K562 (cell line): ENCODE results near the gene DCPS. TPM values are rescaled to one million over a fixed set of nuclear protein-coding genes. Genes with fewer than 3 reads are reported as not detected.

ENCODE experiments used
- CCNT2 ChIP-seq: IDR thresholded peaks from 2 replicates; pipeline ENCODE4 v1.6.1; 2011; ENCODE audit warnings: borderline replicate concordance, low read depth, mild to moderate bottlenecking, moderate library complexity, mixed read lengths, low read length; ENCODE audit not compliant: insufficient read length; ENCODE audit errors: extremely low read depth
- CEBPB ChIP-seq: fragments of 450-650 bp; IDR thresholded peaks from 2 replicates; pipeline ENCODE4 v1.6.1; 2016; ENCODE audit warnings: missing genetic modification characterization, missing compliant biosample characterization
- COPS2 ChIP-seq: fragments of 450-650 bp; conservative IDR thresholded peaks from 2 replicates; pipeline ENCODE4 v1.6.1; 2016; ENCODE audit warnings: mild to moderate bottlenecking, moderate library complexity
- DPF2 ChIP-seq: fragments of 450-650 bp; IDR thresholded peaks from 2 replicates; pipeline ENCODE4 v1.6.1; 2016
- ELF2 ChIP-seq: fragments of 250-450 bp; sonication (Bioruptor Pico); IDR thresholded peaks from 2 replicates; pipeline ENCODE4 v1.5.0; 2021; ENCODE audit warnings: mild to moderate bottlenecking
- HNRNPL ChIP-seq: fragments of 200-400 bp; formaldehyde crosslinking; IDR thresholded peaks from 2 replicates; pipeline ENCODE4 v1.6.1; 2017; ENCODE audit warnings: low read depth, mild to moderate bottlenecking, low read length
- LCOR ChIP-seq: sonication (generic); formaldehyde crosslinking; IDR thresholded peaks from 2 replicates; pipeline ENCODE4 v1.8.0; 2022; ENCODE audit warnings: mild to moderate bottlenecking, missing genetic modification reagents
- MCM3 ChIP-seq: fragments of 450-650 bp; IDR thresholded peaks from 2 replicates; pipeline ENCODE4 v1.6.1; 2016
- MCM7 ChIP-seq, 2 experiments: fragments of 450-650 bp; IDR thresholded peaks; 2 replicates each; pipeline ENCODE4 v1.6.1; 2016 to 2018
- MEIS2 ChIP-seq: fragments of 450-650 bp; IDR thresholded peaks from 2 replicates; pipeline ENCODE4 v1.6.1; 2014; ENCODE audit warnings: mild to moderate bottlenecking; ENCODE audit not compliant: partially characterized antibody
- MNT ChIP-seq, 2 experiments: fragments of 450-650 bp; conservative IDR thresholded peaks; 2 replicates each; pipeline ENCODE4 v1.6.1; 2017; ENCODE audit warnings: mild to moderate bottlenecking in 2 of 2, moderate library complexity in 2 of 2
- NCOA1 ChIP-seq: fragments of 450-650 bp; IDR thresholded peaks from 2 replicates; pipeline ENCODE4 v1.6.1; 2016; ENCODE audit warnings: low read depth
- NEUROD1 ChIP-seq: fragments of 150-350 bp; IDR thresholded peaks from 2 replicates; pipeline ENCODE4 v1.6.1; 2014; ENCODE audit warnings: borderline replicate concordance, low read length, low read depth; ENCODE audit not compliant: partially characterized antibody
- PML ChIP-seq: IDR thresholded peaks from 2 replicates; pipeline ENCODE4 v1.6.1; 2012; ENCODE audit warnings: low read length, inconsistent platforms
- SLC30A9 ChIP-seq: fragments of 250-450 bp; sonication (Bioruptor Pico); IDR thresholded peaks from 2 replicates; pipeline ENCODE4 v1.8.0; 2022; ENCODE audit warnings: mild to moderate bottlenecking, moderate library complexity
- SMARCA4 ChIP-seq: fragments of 450-650 bp; IDR thresholded peaks from 2 replicates; pipeline ENCODE4 v1.6.1; 2016
- SNRNP70 ChIP-seq: fragments of 200-400 bp; formaldehyde crosslinking; optimal IDR thresholded peaks from 2 replicates; pipeline ENCODE3; 2017; ENCODE audit warnings: low read depth, low read length
- THRAP3 ChIP-seq: fragments of 450-650 bp; IDR thresholded peaks from 2 replicates; pipeline ENCODE4 v1.6.1; 2016; ENCODE audit warnings: mild to moderate bottlenecking, inconsistent platforms, borderline replicate concordance
- U2AF1 ChIP-seq: fragments of 200-400 bp; formaldehyde crosslinking; optimal IDR thresholded peaks from 2 replicates; pipeline ENCODE3; 2017; ENCODE audit warnings: mild to moderate bottlenecking, low read depth, low read length, moderate library complexity
- ZNF232 ChIP-seq: sonication (generic); formaldehyde crosslinking; IDR thresholded peaks from 2 replicates; pipeline ENCODE4 v1.8.0; 2022; ENCODE audit warnings: mild to moderate bottlenecking, missing genetic modification reagents
- ZNF316 ChIP-seq: fragments of 450-650 bp; IDR thresholded peaks from 2 replicates; pipeline ENCODE4 v1.6.1; 2016
- ZNF354B ChIP-seq: fragments of 250-450 bp; sonication (Bioruptor Pico); IDR thresholded peaks from 2 replicates; pipeline ENCODE4 v1.4.0; 2020
- ZNF695 ChIP-seq: fragments of 450-650 bp; formaldehyde crosslinking; IDR thresholded peaks from 2 replicates; pipeline ENCODE4 v1.4.0; 2020; ENCODE audit warnings: mild to moderate bottlenecking, moderate library complexity
- ZNF778 ChIP-seq: fragments of 450-650 bp; formaldehyde crosslinking; IDR thresholded peaks from 2 replicates; pipeline ENCODE4 v1.4.0; 2020; ENCODE audit warnings: mild to moderate bottlenecking, moderate library complexity
- polyA plus RNA-seq, 8 experiments: library from polyadenylated mRNA; depleted of rRNA in 4 of 8; stranded (reverse) in 5 of 8; unstranded in 3 of 8; fragments of >200 nt; fragmentation: Nextera tagmentation in 2 of 8; fragmentation: Illumina TruSeq in 1 of 8; extraction: Ambion mirVana in 2 of 8; extraction: Trizol in 1 of 8; gene quantifications; 2 replicates each; pipeline versions ENCODE4 v1.2.1 to v1.2.3, GENCODE V29; 2011 to 2014; ENCODE audit warnings: inconsistent platforms in 1 of 8, missing spikeins in 1 of 8
- total RNA-seq, 7 experiments: library from RNA; depleted of rRNA in 6 of 7; stranded (reverse); fragments of >200 nt in 6 of 7; fragmentation: Illumina TruSeq in 2 of 7; extraction: Trizol in 2 of 7; gene quantifications; 2 replicates each; pipeline versions ENCODE4 v1.2.1 to v1.2.3, GENCODE V29; 2011 to 2021; ENCODE audit warnings: low replicate concordance in 1 of 7
- TF ChIP-seq, protein P1 (sequence below): sonication (generic); formaldehyde crosslinking; IDR thresholded peaks from 2 replicates; pipeline ENCODE4 v1.8.1; 2022; ENCODE audit warnings: missing genetic modification reagents
- TF ChIP-seq, protein P2 (sequence below): sonication (generic); formaldehyde crosslinking; IDR thresholded peaks from 2 replicates; pipeline ENCODE4 v1.9.0; 2022; ENCODE audit warnings: mild to moderate bottlenecking, missing genetic modification reagents
- TF ChIP-seq, protein P3 (sequence below): fragments of 200-800 bp; sonication (Bioruptor generic); IDR thresholded peaks from 2 replicates; pipeline ENCODE4 v1.6.1; 2017; ENCODE audit warnings: missing genetic modification characterization, missing compliant biosample characterization

DCPS gene
- total and polyA plus RNA-seq, 9 of the 15 experiments (the other 6 are each of a cell fraction or from before 2014, with no cell fraction given): 8.7 to 38.1 (median 17.9) TPM

- TF ChIP-seq DPF2 (peak; percentile 69), THRAP3 (no peak), ELF2 (CRISPR knock-in tag) (no peak), NCOA1 (no peak), ZNF778 (CRISPR knock-in tag) (no peak), MNT (conservative IDR thresholded peaks at IDR 0.05) (0 out of 4 replicates have a peak, but pooled peaks of 1 of the 2 experiments have one; percentile 22), COPS2 (no peak), PML (0 out of 2 replicates have a peak, but pooled peaks have one; percentile 10), HNRNPL (no peak), CCNT2 (peak; percentile 24), ZNF232 (CRISPR knock-in tag) (no peak), MCM3 (no peak), SNRNP70 (no peak), SLC30A9 (no peak), CEBPB (no peak), NEUROD1 (no peak), LCOR (CRISPR knock-in tag) (0 out of 2 replicates have a peak, but pooled peaks have one; percentile 35), MEIS2 (no peak), ZNF316 (no peak), U2AF1 (no peak), SMARCA4 (peak; percentile 78), ZNF354B (CRISPR knock-in tag) (no peak), MCM7 (IDR thresholded peaks at IDR 0.05) (no peak), ZNF695 (no peak)
- TF ChIP-seq, protein P1, sequence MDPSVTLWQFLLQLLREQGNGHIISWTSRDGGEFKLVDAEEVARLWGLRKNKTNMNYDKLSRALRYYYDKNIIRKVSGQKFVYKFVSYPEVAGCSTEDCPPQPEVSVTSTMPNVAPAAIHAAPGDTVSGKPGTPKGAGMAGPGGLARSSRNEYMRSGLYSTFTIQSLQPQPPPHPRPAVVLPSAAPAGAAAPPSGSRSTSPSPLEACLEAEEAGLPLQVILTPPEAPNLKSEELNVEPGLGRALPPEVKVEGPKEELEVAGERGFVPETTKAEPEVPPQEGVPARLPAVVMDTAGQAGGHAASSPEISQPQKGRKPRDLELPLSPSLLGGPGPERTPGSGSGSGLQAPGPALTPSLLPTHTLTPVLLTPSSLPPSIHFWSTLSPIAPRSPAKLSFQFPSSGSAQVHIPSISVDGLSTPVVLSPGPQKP (CRISPR knock-in tag): no peak
- TF ChIP-seq, protein P2, sequence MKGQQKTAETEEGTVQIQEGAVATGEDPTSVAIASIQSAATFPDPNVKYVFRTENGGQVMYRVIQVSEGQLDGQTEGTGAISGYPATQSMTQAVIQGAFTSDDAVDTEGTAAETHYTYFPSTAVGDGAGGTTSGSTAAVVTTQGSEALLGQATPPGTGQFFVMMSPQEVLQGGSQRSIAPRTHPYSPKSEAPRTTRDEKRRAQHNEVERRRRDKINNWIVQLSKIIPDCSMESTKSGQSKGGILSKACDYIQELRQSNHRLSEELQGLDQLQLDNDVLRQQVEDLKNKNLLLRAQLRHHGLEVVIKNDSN (CRISPR knock-in tag): no peak
- TF ChIP-seq, protein P3, sequence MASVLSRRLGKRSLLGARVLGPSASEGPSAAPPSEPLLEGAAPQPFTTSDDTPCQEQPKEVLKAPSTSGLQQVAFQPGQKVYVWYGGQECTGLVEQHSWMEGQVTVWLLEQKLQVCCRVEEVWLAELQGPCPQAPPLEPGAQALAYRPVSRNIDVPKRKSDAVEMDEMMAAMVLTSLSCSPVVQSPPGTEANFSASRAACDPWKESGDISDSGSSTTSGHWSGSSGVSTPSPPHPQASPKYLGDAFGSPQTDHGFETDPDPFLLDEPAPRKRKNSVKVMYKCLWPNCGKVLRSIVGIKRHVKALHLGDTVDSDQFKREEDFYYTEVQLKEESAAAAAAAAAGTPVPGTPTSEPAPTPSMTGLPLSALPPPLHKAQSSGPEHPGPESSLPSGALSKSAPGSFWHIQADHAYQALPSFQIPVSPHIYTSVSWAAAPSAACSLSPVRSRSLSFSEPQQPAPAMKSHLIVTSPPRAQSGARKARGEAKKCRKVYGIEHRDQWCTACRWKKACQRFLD (CRISPR knock-in tag): peak; percentile 70; the same call in 1 of the 2 replicates
Measured at GRCh38 chr11:126341760-126342161, 37.9 kb downstream of the DCPS start (continued).
